Activated naive CD8-positive, alpha-beta T cell treated with anti-CD3 and anti-CD28 coated beads, Interleukin-2, amount 50 U/mL, for 16 hours (primary cell): ENCODE data around the gene SYT9.
"Not testable (repeated sequence)": the region's sequence is repeated elsewhere in the genome, so short reads cannot be mapped to it uniquely, and the experiment has no call there.

Source experiments
- DNase-seq: peaks from one replicate; pipeline ENCODE4 v3.0.0-alpha.2; 2020; ENCODE audit warnings: low read depth, low spot score

SYT9 gene

DNA sequence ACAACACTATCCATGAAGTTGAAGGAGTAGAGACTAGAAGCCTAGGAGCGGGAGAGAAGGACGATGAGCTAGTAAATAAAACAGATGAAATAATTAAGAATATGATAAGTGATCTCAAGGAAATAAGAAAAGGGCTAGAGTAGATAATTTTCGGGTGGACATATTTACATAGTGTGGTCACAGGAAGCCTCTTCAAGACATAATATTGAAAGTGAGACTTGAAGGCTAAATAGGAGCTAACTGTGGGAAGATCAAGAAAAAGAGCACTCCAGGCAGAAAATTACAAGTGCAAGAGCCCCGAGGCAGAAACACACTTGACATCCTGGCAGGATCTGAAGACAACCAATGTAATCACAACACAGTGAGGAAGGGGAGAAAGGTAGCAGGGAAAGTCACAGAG lies 250.2 kb downstream of the SYT9 start:
- DNase-seq = no peak

DNA sequence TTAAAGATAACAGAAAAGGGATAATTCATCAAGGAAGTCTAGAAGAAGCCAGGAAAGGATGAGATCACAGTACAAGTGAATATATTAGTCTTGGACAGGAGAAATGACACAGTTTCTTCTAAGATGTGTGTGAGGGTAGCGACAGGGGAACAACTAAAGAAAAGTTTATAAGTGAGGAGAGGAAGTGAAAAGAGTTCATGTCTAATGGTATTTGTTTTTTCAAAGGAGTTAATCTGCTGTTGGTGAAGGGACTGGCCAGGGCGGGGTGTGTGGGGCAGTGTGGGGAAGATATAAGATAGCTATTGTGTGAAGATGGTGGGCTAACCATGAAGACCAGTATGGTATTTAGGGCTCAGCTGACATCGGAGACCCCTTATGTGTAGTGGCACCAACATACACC lies 254.5 kb downstream of the SYT9 start:
- DNase-seq = no peak

DNA sequence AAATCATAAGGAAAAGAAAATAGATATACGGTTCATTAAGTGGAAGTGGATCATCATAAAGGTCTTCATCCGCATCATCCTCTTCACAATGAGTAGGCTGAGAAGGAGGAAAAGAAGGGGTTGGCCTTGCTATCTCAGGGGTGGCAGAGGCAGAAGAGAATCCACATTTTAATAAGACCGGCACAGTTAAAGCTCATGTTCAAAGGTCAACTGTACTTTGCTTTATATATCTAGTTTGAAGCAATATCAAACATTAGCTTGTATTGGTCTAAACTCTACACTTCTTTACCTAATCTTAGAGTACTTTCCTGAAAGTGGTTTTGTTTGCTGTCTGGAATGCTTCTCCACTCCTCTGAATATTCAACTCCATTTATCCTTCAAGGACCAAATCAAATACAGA lies 256.4 kb downstream of the SYT9 start:
- no peak for DNase-seq

DNA sequence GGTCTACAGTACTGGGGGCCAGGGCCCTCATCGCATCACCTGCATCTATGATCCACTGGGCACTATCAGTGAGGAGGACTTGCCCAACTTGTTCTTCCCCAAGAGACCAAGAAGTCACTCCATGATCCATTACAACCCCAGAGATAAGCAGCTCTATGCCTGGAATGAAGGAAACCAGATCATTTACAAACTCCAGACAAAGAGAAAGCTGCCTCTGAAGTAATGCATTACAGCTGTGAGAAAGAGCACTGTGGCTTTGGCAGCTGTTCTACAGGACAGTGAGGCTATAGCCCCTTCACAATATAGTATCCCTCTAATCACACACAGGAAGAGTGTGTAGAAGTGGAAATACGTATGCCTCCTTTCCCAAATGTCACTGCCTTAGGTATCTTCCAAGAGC lies 258.3 kb downstream of the SYT9 start:
- no peak for DNase-seq

DNA sequence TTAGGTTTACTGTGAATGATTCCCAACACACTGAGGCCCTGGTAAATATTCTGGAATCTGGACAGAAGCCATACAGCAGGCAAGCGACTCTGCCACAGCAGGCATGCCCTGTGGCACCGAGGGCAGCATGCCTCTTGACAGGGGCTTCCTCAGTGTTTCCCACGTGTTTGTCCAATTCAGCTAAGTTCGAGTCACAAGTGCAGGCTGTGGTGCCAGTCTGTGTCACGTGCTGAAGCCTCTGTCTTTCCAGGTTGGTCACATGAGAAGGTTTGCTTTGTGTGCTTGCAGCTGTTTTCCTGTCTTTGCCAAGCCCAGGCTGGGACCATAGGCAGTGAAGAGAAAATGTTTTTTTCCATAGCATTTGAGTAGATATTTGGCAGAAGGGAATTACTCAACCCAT lies 259.7 kb downstream of the SYT9 start:
- DNase-seq = no peak

DNA sequence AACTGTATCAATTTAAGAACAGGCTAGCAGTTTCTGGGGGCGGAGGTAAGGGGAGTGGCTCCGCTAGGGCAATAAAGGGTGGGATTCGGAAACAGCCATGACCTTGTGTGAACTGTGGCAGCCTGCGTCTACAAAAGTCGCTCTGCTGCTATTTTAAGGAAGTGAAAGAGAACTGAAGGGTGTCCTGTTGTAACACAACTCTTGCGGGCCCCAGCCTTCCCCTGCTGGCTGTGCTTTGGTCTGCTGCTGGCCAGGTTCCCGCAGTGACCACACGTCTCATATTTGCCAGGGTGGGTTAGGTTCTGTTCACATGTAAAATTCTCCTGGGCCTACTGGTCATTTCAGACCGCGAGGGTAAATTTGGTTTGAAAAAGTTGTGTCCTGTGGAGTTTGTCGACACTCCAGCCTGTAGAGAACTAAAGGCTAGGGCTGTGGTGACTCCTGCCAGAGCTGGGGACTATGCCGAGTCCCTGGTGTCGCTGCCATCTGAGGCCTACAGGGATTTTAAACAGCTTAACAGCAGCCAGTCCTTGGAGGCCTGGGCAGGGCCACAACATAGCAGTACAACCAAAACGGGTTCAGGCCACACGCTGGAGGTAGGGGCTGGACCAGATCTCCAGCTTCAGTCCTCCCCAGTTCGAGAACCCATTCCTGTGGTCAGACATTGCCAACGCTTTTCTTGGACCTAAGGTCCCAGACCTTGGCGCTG lies 261.0 kb downstream of the SYT9 start:
- DNase-seq = no peak

DNA sequence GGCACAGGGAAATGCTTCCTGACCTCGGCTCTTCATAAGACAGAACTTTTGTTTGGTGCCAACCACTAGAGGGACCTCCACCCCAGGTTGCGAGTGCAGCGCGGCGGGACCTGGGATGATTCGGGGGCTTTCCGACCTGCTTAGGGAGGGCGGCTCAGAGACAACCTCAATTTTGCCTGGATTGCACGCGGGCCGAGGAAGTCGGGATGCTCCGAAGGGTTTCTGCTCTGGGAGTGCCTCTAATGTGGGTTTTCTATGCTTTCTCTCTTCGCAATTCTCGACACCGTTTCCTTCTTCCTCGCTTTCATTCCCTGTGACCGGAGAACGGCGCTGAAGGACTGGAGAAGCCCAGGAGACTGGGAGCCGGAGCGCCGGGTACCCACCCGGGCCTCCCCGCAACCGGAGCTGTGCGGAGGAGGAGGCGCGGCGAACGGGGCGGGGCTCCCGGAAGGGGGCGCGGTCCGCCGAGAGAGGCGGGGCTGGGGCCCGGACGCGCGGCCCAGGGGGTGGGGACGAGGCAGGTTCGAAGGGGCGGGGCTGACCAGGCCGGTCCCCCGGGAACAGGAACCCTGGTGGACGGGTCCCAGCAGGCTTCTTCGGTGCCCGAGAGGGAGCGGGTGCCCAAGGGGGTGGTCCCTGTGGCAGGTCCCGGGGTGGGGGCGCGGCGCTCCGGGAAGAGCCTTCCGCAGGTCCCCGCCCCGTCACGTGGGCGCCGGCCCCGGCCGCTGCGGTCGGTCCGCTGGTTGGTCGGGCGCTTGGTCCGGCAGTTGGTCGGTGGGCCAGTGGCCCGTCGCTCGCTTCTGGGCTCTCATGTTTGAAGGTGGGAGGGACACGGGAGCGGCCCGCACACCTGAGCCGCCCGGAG lies 261.8 kb downstream of the SYT9 start, which contains the start of gene PPFIBP2:
Gene PPFIBP2, plus strand, starts transcription at position 766 of the 865 bp plus-strand sequence. CDS start 35,477 bp downstream, outside the sequence.
- peak; percentile 67 for DNase-seq

DNA sequence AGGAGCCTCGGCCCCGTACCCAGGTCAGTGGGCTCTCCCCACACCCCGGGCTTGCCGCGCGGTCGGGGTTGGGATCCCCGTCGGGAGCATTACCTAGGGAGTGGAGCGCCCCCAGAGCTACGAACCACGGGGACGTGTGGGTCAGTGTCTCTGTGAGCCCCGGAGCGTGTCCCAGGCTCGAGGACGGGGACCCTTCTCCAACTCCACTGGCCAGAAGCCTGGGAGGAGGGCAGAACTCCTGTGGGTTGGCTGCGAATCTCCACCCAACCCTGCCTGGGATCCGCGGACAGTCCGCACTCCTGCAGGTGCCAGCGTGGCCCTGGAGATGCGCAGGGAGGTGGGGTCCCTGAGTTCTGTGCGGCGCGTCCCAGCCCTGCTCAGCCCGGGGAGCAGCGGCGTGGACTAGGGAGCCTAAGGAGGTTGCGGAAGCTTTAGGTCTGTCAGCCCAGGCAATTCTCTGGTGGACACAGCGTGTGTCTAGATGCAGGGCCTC lies 262.4 kb downstream of the SYT9 start:
- DNase-seq = no peak

DNA sequence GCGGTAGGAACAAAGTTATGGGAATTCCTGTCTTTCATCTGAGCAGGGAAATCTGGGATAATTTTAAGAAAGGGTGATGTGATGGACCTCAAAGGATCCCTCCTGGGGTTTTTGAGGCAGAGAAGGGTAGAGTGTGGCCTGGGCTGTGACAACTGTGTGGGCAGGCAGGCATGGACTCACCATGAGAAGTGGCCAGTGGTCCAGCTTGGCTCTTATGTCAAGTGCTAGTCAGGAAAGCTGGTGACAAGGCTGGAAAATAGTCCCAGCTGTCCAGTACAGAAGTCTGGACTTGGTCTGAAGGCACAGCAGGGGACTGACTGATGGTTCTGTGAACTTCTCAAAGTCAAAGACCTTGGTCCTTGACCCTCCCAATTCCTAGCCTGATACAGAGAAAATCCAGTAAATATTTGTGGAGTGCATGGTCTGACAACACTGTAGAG lies 263.8 kb downstream of the SYT9 start:
- no peak for DNase-seq

DNA sequence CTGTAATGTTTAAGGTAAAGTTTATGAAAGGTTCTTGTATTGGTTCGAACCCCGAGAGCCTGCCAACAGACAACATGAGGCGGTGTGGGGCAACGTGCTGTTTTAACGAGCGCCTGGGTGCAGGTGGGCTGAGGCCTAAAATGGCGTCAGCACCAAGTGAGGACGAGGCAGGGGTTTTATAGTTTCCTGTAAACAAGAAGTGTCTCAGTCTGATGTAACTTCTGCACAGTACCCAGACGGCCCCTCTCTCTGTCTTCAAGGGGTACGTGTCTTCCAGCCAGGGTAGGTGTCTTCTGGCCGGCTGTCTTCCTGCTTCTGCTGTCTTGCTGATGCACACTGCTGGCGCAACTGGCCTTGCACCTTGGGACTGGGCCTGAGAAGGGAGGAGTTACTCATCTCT lies 264.8 kb downstream of the SYT9 start:
- DNase-seq = no peak

DNA sequence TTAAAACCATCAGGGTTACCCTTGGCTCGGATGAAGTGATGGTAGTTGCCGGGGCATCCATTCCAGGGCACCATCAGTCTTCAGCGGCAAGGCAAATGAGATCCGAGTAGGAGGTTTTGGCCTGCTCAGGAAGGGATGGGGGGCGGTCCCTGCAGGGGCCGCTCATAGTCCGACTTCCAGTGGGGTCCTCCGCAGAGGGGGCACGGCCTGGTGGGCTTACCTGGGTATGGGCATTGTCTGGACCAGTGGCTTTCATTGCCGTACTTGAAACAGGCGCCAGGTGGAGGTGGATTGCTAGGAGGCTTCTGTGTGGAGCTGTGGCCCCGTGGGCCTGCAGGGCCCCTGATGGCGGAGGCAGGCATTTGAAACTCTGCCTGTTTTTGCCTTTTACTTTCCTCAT lies 266.0 kb downstream of the SYT9 start:
- DNase-seq = not testable (repeated sequence)
